Retinal pigment epithelial cell (primary cell): ENCODE data around the gene INO80C.

Experiments used
- DNase-seq: peaks from one replicate; pipeline ENCODE4 v3.0.0-alpha.2; 2010; ENCODE audit warnings: low read depth
- H3K4me3 ChIP-seq: 2 replicates; pipeline ENCODE4 v1.5.1; 2011; ENCODE audit warnings: mild to moderate bottlenecking, low read length, control low read depth, moderate library complexity
- TF ChIP-seq, protein P1 (sequence below): conservative IDR thresholded peaks from 2 replicates; pipeline ENCODE4 v1.5.1; 2011; ENCODE audit warnings: low read depth, low read length, control low read depth, inconsistent platforms

Gene INO80C

DNA sequence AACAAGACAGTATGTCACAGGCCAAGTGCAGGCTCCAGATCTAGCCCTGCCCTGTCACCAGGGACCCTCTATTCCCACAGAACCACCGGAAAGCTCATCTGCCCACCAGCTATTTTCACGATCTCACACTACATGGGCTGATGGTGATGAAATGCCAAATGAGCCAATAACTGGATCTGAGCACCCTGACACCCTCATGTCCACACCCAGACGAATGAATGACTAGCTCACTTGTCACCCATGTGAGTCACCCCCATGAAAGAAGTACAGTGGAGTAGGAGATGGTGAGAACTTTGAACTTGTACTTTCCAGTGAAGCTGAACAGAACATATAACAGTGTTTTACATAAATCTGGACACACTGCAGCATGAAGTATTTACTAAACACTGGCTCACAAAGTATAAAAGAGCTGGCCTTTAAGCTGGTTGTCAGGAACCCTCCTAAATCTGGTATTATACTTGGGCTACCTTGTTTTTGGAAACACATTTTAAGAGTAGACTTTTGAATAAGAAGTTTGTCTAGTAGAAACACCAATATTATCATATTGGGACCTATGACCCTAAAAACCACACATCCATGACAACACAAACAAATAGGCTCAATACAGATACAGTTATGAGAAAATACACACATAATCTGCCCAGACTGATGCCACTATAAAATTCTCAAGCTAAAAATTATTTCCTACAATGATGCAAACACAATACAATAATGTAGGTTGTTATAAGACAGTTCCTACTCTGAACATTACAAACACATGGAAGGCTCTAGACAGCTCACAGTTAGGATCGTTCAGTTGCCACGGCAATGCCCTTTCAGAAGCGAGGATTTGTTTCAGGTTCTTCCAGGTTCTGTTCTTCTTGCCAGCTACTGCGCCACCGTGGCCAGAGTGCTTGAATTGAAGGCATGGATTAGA, 19.0 kb downstream of the INO80C start:
- no peak overlapping the region for H3K4me3 ChIP-seq
- no peak for DNase-seq
- TF ChIP-seq, protein P1, sequence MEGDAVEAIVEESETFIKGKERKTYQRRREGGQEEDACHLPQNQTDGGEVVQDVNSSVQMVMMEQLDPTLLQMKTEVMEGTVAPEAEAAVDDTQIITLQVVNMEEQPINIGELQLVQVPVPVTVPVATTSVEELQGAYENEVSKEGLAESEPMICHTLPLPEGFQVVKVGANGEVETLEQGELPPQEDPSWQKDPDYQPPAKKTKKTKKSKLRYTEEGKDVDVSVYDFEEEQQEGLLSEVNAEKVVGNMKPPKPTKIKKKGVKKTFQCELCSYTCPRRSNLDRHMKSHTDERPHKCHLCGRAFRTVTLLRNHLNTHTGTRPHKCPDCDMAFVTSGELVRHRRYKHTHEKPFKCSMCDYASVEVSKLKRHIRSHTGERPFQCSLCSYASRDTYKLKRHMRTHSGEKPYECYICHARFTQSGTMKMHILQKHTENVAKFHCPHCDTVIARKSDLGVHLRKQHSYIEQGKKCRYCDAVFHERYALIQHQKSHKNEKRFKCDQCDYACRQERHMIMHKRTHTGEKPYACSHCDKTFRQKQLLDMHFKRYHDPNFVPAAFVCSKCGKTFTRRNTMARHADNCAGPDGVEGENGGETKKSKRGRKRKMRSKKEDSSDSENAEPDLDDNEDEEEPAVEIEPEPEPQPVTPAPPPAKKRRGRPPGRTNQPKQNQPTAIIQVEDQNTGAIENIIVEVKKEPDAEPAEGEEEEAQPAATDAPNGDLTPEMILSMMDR: no peak

DNA sequence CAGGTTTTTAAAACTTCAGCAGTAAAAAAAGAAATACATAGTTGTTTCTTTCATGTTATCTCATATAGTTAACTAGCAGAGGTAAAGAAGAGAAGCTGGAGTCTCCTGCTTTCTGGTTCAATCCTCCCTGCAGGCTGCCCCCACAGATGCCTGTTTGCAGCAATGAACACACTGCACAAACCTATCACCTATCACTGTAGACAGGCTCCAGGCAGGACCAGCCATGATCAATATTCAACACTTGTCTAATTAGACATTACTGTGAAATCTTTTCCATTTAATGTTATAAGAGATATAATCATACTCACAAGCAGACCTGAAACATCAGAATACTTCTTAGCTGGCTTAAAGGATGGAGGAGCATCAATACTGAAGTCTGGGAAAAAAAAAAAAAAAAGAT, 19.8 kb downstream of the INO80C start:
- TF ChIP-seq, protein P1: no peak
- H3K4me3 ChIP-seq: no peak overlapping the region
- no peak for DNase-seq

DNA sequence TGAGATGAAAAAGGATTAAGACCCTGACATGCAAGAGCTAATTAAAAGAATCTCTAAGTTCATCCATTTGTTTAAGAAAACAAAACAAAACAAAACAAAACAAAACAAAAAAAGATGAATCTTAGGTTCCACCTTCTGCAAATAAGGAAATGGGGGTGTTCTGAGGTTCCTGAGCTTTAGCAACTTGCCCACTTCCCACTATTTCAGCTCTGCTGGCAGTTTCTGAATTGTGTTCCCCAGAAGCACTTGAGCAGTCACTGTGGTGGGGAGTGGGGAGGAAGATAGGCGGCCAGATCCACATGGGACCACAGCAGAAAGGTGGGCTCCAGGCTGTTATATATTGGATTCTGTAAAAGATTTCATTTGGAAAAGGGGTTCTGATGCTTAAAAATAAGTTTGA, 20.3 kb downstream of the INO80C start:
- TF ChIP-seq, protein P1: no peak
- H3K4me3 ChIP-seq: no peak overlapping the region
- no peak for DNase-seq

DNA sequence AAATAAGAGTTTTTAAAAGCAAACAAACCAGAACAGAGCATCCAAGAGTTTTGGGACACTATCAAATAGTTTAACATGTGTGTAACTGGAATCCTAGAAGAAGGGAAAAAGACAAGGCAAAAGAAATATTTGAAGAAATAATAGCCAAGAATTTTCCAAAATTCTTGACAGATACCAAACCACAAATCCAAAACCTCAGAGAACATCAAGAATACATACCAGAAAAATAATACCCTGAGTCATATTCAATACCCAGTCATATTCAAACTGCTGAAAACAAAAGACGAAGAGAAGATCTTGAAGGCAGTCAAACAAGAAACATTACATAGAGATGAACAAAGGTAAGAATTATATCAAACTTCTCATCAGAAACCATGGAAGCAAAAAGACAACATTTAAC, 22.9 kb downstream of the INO80C start:
- TF ChIP-seq, protein P1: no peak
- no peak overlapping the region for H3K4me3 ChIP-seq
- no peak for DNase-seq

DNA sequence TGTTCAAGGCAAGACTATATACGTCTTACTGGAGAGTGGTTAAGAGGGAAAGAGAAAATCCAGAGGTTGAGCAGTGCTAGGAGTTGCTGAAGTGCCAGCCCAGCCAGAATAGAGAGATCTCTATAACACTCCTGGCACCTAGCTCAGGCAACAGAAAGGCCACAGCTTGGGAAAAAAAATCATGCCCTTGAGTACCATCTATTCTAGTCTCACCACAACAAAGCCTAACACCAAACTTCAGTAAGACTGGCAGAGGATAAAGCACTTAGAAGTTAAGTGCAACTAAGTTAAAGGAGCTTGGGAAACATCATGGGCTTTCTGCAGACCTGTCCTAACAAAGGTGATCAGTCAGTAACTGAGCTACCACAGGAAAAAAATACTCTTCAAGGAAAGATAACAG, 24.2 kb downstream of the INO80C start:
- TF ChIP-seq, protein P1: no peak
- DNase-seq: no peak
- H3K4me3 ChIP-seq: no peak overlapping the region

DNA sequence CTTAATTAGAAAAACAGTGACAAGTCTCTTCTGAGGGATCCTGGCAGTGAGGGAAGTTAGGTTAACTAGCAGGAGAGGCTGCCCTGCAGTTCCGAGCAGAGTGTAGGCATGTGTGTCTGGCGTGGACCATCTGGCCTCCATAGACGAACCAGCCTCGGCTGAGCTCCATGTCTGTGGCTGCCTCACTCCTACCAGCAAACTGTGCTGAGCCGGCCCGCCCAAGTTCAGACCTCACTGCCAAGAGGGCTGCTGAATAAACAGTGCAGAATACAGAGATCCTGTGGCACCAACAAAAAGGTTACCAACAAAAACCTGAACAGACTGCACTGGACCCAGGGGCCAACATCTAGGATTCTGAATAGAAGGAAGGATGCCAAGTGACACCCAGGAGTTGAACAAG, 27.3 kb downstream of the INO80C start:
- H3K4me3 ChIP-seq: no peak overlapping the region
- no peak for DNase-seq
- TF ChIP-seq, protein P1: no peak

DNA sequence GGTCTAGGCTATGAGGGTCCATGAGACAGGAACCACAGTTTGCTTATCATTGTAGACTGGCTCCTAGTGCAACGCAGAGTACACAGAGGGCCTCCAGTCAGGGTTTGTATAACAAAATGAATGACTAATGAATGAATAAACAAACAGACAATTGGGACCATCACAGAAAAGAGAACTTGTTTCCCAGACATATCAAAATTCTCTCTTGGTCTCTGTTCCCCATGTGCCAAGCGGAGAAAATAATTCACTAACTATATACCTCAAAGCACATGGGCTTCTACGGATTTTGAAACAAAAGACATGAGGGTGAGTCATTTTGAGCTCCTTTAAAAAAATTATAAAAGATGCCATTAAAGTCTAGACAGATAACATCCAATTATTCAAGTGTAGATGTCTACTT, 28.0 kb downstream of the INO80C start:
- H3K4me3 ChIP-seq: no peak overlapping the region
- TF ChIP-seq, protein P1: no peak

More for the DNA sequence above, 28.0 kb downstream of the INO80C start:
- DNase-seq: no peak
